MV-4-11 (cell line): ENCODE measurements around the gene CD2.

Experiments
- DNase-seq: peaks from one replicate; lab custom pipeline; 2025; lab: John Stamatoyannopoulos, UW

The CD2 gene

GRCh38 chr1:116777831-116778830, 23.9 kb downstream of the CD2 start:
- no peak for DNase-seq

GRCh38 chr1:116781034-116781433, 26.8 kb downstream of the CD2 start:
- no peak for DNase-seq

- DNase-seq: no peak
Observed at GRCh38 chr1:116785006-116785405, 30.8 kb downstream of the CD2 start.

- DNase-seq: no peak
Observed at GRCh38 chr1:116786049-116786448, 31.8 kb downstream of the CD2 start.

GRCh38 chr1:116791727-116792126, 37.5 kb downstream of the CD2 start:
- DNase-seq: no peak

GRCh38 chr1:116793357-116793935, 39.2 kb downstream of the CD2 start:
- DNase-seq: no peak

- peak; percentile 84 for DNase-seq
Observed at GRCh38 chr1:116794371-116794770, 40.1 kb downstream of the CD2 start.

- DNase-seq: peak; percentile 98
Observed at GRCh38 chr1:116794804-116795481, 40.7 kb downstream of the CD2 start.

GRCh38 chr1:116795482-116795829, 41.2 kb downstream of the CD2 start:
- no peak for DNase-seq

GRCh38 chr1:116804736-116805135, 50.5 kb downstream of the CD2 start:
- no peak for DNase-seq

GRCh38 chr1:116805398-116805797, 51.2 kb downstream of the CD2 start:
- DNase-seq: no peak

- DNase-seq: no peak
Observed at GRCh38 chr1:116806245-116806644, 52.0 kb downstream of the CD2 start.

GRCh38 chr1:116806671-116807070, 52.4 kb downstream of the CD2 start:
- no peak for DNase-seq

GRCh38 chr1:116807394-116808199, 53.4 kb downstream of the CD2 start:
- peak; percentile 8 for DNase-seq

- DNase-seq: peak; percentile 58
Observed at GRCh38 chr1:116808200-116808847, 54.1 kb downstream of the CD2 start.

- no peak for DNase-seq
Observed at GRCh38 chr1:116808848-116809508, 54.7 kb downstream of the CD2 start.

GRCh38 chr1:116811321-116811720, 57.1 kb downstream of the CD2 start:
- DNase-seq: no peak

GRCh38 chr1:116814926-116815723, 60.9 kb downstream of the CD2 start:
- no peak for DNase-seq

GRCh38 chr1:116817582-116818064, 63.4 kb downstream of the CD2 start:
- DNase-seq: peak; percentile 32
